GM23248 (cell line): ENCODE data around the gene ZNF77.

Source experiments
- EZH2 ChIP-seq: fragments of 200-600 bp; sonication (generic); IDR thresholded peaks from 2 replicates; pipeline ENCODE4 v1.6.1; 2018; ENCODE audit warnings: antibody characterized with exemption, mild to moderate bottlenecking; ENCODE audit not compliant: insufficient read depth, poor library complexity, severe bottlenecking
- EZH2phosphoT487 ChIP-seq: fragments of 200-600 bp; sonication (generic); IDR thresholded peaks from 2 replicates; pipeline ENCODE4 v1.6.1; 2018; ENCODE audit warnings: antibody characterized with exemption, moderate library complexity, mild to moderate bottlenecking, low read depth; ENCODE audit not compliant: insufficient read depth

DNA sequence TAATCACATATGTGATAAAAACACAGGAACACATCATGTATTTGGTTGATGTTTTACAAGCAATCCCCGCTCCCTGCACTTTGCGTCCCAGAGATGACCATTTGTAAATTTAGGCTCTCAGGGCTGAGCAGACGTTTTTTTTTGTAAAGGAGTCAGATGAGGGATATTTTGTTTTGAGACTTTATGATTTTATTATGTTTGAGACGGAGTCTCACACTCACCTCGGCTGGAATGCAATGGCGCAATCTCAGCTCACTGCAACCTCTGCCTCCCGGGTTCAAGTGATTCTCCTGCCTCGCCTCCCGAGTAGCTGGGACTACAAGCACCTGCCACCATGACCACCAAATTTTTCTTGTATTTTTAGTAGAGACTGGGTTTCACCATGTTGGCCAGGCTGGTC is 34.0 kb upstream of the ZNF77 start:
- TF ChIP-seq EZH2phosphoT487 (no peak), EZH2 (no peak)
